HG03280 (cell line): ENCODE measurements around the gene SLC12A1.
"Not testable (repeated sequence)": the region's sequence is repeated elsewhere in the genome, so short reads cannot be mapped to it uniquely, and the experiment has no call there.

ENCODE experiments used
- ATAC-seq: cut with Tn5 transposase; IDR thresholded peaks from one replicate; pipeline ENCODE4 v1.9.1; 2021; ENCODE audit warnings: mild to moderate bottlenecking, moderate library complexity; ENCODE audit not compliant: unreplicated experiment

The SLC12A1 gene

GRCh38 chr15:48306639-48307038 lies 100.5 kb downstream of the SLC12A1 start:
- ATAC-seq: no peak

DNA sequence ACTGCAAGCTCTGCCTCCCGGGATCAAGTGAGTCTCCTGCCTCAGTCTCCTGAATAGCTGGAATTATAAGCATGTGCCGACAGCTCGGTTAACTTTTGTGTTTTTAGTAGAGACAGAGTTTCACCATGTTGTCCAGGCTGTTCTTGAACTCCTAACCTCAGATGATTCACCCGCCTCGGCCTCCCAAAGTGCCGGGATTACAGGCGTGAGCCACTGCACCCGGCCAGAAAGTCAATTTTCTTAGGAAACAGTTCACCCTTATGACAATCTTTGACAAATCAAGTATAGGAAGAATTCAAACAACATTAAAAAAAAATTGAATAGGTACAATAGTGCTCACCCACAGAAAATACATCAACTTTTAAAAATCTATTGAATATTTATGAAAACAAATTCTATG lies 101.5 kb downstream of the SLC12A1 start:
- no peak for ATAC-seq

DNA sequence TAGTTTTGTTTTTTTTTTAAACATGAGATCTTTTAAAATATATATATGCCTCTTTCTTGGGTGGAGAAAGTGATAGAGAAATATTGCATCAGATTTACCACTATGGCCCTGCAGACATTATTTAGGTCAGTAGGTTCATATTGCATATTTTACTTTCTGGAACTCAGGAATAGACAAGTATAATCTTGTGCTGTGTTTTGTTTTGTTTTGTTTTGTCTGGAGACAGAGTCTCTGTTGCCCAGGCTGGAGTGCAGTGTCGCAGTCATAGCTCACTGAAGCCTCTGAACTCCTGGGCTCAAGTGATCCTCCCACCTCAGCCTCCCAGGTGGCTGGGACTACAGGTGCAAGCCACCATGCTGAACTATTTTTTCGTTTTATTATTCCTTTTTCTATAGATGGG lies 103.6 kb downstream of the SLC12A1 start:
- ATAC-seq: no peak

DNA sequence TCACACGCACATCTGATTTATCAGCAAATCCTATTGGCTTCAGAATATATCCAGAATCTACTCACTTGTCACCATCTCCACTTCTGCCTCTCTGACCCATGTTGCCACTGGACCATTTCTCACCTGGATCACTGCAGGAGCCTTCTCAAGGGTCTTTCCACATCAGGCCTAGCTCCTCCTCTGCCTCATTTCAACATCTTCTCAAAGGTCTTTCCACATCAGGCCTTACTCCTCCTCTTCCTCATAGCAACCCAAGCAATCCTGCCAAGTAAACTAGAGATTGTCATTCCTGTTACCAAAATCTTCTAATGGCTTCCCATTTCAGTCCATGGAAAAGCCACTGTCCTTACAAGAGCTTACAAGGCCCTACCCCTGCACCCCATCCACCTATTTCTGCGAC lies 107.1 kb downstream of the SLC12A1 start:
- ATAC-seq: no peak

- ATAC-seq: no peak
These were observed 108.9 kb downstream of the SLC12A1 start for GRCh38 chr15:48315041-48315440.

DNA sequence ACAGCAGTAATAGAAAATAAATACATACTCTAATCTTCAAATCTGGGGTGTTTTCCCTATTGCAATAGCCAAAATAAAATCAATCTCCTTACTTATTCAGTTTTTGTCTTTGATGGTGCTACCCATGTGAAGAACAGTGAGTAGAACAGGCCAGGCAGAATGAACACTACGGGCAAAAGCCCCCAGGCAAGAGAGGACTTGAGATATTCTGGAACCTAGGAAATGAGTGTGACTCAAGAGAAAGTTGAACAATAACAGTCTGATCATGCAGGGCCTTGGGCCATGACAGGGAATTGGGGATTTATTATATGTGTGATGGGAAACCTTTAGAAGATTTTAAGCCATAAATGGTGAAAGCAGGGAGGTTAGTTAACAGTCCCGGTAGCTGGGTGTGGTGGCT lies 111.1 kb downstream of the SLC12A1 start:
- ATAC-seq: no peak

DNA sequence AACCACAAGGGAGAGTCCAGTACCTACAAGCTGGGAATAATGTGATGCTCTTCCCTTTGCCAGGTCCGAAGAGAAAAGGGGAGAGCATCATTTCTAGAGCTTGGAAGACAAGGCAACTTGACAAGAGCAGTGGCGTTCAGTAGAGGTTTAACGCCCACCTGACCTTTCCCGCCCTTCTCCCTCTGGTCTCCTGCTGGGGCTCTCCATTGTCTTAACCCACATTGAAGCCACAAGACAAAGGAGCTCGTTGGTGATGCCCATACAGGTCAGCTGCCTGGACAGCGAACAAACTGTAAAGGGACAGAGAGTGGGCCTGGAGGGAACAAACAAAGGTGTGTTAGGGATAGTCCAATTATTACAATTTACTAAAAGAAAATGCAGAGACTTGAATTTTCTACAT lies 112.0 kb downstream of the SLC12A1 start:
- no peak for ATAC-seq

DNA sequence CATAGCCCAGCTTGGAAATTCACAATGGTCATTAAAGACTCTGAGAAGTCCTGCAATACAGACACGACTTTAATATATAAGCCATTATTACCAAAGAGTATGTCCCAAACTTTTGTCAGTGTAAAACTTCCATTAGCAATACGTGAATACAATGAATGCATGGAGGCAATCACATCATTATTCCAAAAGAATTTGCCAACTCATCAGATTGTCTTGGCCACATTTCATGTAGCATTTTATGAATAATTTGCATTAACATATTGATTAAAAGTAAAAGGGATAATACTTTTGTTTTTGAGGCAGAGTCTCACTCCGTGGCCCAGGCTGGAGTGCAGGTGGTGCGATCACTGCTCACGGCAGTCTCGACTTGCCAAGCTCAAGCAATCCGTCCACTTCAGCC lies 117.2 kb downstream of the SLC12A1 start:
- no peak for ATAC-seq

GRCh38 chr15:48324949-48325348 lies 118.8 kb downstream of the SLC12A1 start:
- no peak for ATAC-seq

- no peak for ATAC-seq
These were observed 119.3 kb downstream of the SLC12A1 start for GRCh38 chr15:48325400-48325799.

GRCh38 chr15:48326180-48326579 lies 120.1 kb downstream of the SLC12A1 start:
- not testable (repeated sequence) for ATAC-seq

DNA sequence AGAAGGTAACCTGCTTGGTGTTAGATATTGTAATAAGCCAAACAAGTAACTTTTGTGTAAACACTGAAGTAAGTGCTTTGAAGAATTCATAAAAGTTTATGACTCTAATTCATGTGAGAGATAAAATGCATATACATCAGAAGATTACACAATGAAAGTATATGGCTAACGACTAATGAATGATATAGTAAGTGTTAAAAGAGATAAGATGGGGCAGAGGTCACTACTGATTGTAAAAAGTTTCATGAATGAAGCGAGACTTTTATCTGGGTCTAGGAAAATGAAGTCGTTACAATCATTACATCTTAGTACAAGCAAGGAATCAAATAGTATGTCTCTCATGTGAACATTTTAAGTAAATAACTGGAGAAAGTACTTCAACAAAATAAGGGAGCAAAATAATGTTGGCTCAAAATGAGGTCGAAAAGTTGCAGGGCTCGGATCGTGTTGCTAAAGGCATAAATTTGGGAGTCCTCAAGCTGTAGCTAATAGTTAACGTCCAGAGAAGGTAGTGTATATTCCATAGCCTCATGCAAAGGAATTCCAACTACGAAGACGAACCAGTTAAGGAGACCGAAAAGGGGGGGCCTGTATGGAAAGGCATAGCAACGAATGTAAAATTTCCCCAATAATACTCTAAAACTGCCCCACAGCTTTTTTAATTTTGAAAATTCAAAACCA lies 124.1 kb downstream of the SLC12A1 start:
- no peak for ATAC-seq

DNA sequence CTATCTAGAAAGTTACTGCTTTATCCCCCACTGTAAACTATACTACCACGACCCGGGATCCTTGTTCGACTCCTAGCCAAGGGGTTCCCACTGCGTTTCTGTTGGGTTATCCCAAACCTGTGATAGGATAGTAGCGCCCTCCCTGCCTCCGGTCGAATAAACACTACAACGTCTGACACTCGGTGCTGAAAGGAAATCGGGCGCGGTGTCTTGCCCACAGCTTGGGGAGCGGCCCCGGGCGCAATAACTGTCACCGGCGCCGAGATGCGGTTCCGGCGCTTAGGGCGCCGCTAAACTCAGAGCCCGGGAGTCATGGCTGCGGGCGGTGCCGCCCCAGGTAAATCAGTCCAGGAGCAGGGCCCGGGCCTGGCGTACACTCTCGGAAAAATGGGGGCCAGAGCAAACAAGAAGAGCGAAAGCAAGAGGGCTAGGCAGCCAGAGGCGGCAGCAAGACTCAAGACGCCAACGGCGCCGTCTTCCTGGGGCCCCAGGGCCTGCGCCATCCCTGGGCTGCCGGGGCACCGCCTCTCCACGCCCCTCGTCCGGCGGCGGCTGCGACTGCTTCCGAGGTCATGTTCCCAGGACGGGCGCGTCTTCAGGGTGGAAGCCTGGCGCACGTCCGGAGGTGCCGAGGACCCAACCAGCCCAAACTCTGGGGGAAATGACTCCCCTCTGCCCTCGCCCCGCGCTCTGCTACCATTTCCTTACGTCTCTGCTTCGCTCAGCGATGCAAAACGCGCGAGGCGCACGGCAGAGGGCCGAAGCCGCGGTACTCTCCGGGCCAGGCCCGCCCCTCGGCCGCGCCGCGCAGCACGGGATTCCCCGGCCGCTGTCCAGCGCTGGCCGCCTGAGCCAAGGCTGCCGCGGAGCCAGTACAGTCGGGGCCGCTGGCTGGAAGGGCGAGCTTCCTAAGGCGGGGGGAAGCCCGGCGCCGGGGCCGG lies 125.0 kb downstream of the SLC12A1 start, which contains the start of gene DUT:
Gene DUT, plus strand, starts transcription at position 575 of the 941 bp plus-strand sequence. Its CDS starts 87 bp downstream, at position 662.
- peak; percentile 82 for ATAC-seq

DNA sequence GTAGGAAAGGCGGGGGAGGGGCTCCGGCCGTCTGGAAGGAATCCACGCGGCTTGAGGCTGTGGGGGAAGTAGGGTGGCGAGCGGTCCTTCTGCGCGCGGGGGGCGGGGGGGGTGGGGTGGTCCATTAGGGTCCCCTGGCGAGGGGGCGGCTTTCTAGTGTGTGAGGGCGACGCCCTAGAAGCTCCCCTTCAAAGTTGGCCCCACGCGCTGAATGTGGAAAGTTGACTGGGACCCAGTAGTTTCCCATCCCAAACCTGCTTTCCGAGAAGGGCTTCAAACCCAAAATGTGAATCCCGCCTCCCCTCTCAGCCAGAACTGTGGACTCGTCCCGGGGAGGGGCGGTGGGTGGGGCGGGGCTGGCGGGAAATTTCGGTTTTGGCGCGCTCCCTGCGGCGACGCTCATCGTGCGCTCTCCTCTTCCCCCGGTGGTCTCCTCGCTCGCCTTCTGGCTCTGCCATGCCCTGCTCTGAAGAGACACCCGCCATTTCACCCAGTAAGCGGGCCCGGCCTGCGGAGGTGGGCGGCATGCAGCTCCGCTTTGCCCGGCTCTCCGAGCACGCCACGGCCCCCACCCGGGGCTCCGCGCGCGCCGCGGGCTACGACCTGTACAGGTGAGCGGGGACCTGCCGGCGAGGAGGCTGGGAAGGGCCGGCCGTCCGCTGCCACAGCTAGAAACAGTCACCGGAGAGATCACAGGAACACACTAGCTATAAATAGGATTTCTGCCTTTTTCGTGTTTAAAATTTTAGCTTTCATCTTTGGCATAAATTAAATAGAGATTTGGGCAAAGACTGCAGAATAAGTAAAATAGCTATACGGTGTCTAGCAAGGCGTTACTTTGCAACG lies 125.9 kb downstream of the SLC12A1 start:
- ATAC-seq: peak; percentile 50

- no peak for ATAC-seq
These were observed 126.5 kb downstream of the SLC12A1 start for GRCh38 chr15:48332642-48333034.

- no peak for ATAC-seq
These were observed 127.4 kb downstream of the SLC12A1 start for GRCh38 chr15:48333540-48333939.

- ATAC-seq: no peak
These were observed 128.2 kb downstream of the SLC12A1 start for GRCh38 chr15:48334260-48334659.

DNA sequence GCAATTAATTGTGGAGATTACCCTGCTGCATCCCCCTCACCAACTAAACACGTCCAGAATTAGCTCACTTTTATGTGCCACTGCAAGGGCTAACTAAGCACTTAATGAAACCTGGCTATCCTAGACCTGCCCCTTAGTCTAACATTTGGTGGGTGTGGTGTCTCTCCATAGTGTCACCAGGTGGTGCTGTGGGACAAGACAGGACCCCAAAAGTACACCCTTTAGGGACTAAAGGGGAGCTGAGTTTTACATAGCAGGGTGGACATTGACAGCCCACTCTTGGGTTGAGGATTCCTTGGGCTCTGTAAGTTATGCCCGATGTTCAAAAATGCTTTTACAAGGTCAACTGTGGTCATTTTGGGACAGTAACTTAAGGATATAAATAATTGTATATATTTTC lies 130.8 kb downstream of the SLC12A1 start:
- ATAC-seq: no peak

DNA sequence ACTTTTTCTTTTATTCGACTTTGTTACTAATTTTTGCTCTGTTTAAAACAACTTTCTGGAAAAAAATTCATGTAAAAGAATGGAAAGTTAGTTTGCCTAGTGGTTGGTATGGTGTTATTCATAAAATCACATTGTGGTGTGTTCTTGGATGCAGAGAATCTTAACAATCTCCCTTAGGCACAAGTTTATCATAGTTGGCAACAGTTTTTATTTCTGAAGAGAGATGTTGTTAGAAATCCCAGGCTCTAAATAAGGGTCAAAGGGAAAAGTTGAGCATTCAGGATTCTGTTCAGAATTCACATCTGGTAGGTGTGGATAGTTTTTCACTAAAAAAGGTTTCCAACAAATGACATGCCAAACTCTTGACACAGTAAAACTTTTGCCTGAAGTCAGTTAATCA lies 131.5 kb downstream of the SLC12A1 start:
- ATAC-seq: no peak

DNA sequence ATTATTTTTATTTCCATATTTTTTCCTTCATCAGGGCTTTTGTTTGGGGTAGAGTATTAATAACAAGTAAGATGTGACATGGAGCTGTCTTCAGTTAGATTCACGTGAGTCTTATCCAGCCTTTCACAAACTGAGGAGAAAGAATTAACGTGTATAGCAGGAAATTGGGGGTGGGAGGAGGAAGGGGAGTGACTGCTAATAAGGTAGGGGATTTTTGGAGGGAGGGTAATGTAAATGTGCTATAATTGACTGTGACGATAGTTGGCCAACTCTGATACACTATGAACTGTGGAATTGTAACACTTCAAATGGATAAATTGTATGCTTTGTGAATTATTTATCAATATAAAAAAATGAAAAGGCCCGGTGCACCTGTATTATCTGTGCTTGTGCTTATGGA lies 134.0 kb downstream of the SLC12A1 start:
- ATAC-seq: no peak

DNA sequence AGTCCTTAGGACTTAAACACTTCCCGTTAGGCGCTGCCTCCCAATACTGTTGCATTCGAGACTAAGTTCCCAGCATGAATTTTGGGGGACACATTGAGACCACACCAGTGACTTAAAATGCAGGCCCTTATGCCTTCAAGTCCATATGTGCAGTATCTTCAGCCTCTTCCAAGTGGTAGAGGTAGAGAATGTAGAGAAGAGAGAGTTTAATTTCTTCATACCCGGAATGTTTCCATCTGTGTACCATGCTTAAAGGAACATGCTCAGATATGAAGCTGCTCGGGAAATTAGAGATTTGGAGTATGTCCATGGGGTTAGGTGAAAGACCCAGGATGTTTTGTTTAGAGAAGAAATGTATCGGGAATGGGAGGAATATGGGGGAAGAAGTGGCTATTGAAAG lies 137.8 kb downstream of the SLC12A1 start:
- ATAC-seq: no peak
